ENCODE measurements around the gene CHCHD3.

Gene CHCHD3

GRCh38 chr7:132740176-132740575 lies 341.7 kb downstream of the CHCHD3 start:
- in situ Hi-C loops (cut with MboI; ENCODE audit: low pct_unique_long_range_greater_than_20kb, low sequenced_read_pairs, unreplicated experiment): no loop called here
- no peak for TF ChIP-seq CTCF (IDR thresholded peaks at IDR 0.05; ENCODE audit: extremely low read depth, insufficient read depth, missing control alignments)
- no peak for DNase-seq (ENCODE audit: low spot score)

GRCh38 chr7:132739271-132739955 lies 342.5 kb downstream of the CHCHD3 start:
- no peak for TF ChIP-seq CTCF (IDR thresholded peaks at IDR 0.05; ENCODE audit: extremely low read depth, insufficient read depth, missing control alignments)
- DNase-seq (ENCODE audit: low spot score): no peak
- in situ Hi-C loops (cut with MboI; ENCODE audit: low pct_unique_long_range_greater_than_20kb, low sequenced_read_pairs, unreplicated experiment): no loop called here

- in situ Hi-C loops (cut with MboI; ENCODE audit: low pct_unique_long_range_greater_than_20kb, low sequenced_read_pairs, unreplicated experiment): no loop called here
- TF ChIP-seq CTCF (IDR thresholded peaks at IDR 0.05; ENCODE audit: extremely low read depth, insufficient read depth, missing control alignments): no peak
- no peak for DNase-seq (ENCODE audit: low spot score)
Observed at GRCh38 chr7:132738254-132738653, 343.6 kb downstream of the CHCHD3 start.

GRCh38 chr7:132735476-132735875 lies 346.4 kb downstream of the CHCHD3 start:
- no peak for TF ChIP-seq CTCF (IDR thresholded peaks at IDR 0.05; ENCODE audit: extremely low read depth, insufficient read depth, missing control alignments)
- no peak for DNase-seq (ENCODE audit: low spot score)
- in situ Hi-C loops (cut with MboI; ENCODE audit: low pct_unique_long_range_greater_than_20kb, low sequenced_read_pairs, unreplicated experiment): no loop called here

Data from GM13977 (cell line).